GM12892 (cell line): Measurements from ENCODE around the gene MGAT4A.

ENCODE experiments used
- DNase-seq: peaks from one replicate; pipeline ENCODE4 v3.0.0; 2011; ENCODE audit not compliant: insufficient read length
- FAIRE-seq: peaks from 2 replicates; lab custom pipeline; 2011; peaks lifted over from hg19 to GRCh38; lab: Jason Lieb, UNC
- POLR2A ChIP-seq: IDR thresholded peaks from 2 replicates; pipeline ENCODE4 v1.6.1; 2011; ENCODE audit warnings: low read depth, low read length, control low read depth
- POLR2AphosphoS5 ChIP-seq: IDR thresholded peaks from 2 replicates; pipeline ENCODE4 v1.6.1; 2011; ENCODE audit warnings: low read depth, low read length, control low read depth
- TAF1 ChIP-seq: IDR thresholded peaks from 2 replicates; pipeline ENCODE4 v1.6.1; 2011; ENCODE audit warnings: low read depth, mild to moderate bottlenecking, control low read depth, low read length, borderline replicate concordance

MGAT4A gene

DNA sequence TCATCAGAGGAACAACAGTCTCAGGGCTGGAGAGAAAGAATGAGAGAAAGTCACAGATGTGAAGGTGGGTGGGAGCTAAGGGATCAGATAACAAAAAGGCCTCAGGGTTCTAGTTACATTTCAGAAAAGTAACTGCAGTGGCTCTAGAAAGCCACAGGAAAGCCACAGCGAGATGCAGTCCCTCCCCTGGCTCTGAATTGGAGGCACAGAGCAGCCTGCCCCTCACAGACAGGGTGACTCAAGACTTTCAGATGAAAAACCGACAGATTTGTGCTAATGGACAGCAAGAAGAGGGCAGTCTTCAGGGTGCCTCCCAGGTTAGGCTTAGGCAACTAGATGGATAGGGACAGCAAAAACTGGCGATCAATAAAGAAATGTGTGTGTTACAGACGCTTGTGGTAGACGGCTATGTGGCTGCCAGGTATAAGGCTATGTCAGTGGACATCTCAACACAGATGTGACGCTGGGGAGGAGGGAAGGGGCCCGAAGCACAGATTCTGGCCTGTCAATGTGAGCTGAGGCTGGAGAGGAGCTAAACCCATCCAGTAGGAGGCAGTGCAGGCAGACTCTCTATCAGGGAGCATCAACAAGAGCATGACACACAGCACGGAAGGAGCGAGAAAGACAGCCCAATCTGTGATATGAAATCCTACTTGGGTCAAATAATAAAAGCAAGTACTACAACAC, 96.4 kb downstream of the MGAT4A start:
- TF ChIP-seq POLR2A: no peak
- no peak for TF ChIP-seq POLR2AphosphoS5
- TF ChIP-seq TAF1: no peak
- DNase-seq (no peak), FAIRE-seq (no peak)

DNA sequence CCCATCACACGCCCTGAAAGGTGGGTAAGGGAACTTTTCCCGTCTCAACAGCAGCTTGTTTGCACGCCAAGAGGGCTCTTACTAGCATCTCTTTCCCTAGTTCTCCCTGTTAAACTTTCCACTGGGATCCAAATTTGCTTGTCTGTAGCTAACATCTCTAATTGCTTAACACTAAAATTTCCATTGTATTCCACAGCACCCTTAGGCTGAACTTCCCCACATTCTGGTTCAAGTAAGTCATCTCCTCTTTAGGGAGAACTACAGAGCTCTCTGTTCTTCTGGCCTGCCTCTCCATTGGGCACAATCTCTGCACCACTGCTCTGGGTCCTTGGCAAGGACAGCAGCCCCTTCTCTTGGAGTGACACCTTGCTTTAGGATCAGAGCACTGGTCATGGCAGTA, 98.6 kb downstream of the MGAT4A start:
- no peak for DNase-seq
- TF ChIP-seq POLR2A: no peak
- no peak for TF ChIP-seq POLR2AphosphoS5
- no peak for TF ChIP-seq TAF1
- FAIRE-seq: no peak

DNA sequence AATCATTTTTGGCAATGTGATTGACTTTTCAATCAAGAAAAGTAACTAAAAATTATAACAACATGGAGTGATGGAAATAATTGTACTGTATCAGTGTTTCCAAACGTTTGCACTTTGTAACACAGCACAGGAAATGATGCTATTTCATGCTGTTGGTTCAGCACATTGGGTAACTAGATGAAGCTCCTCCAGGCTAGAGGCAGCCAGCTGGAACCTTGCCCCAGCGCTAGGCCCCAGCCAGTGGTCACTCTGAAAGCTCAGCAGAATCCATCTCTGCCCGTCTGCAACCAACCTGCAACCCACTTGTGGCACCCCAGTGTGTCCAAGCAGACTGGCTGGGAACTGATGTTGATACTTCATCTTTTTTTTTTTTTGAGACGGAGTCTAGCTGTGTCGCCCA, 107.3 kb downstream of the MGAT4A start:
- DNase-seq: no peak
- TF ChIP-seq POLR2AphosphoS5 (no peak), POLR2A (no peak), TAF1 (no peak)
- FAIRE-seq: no peak

DNA sequence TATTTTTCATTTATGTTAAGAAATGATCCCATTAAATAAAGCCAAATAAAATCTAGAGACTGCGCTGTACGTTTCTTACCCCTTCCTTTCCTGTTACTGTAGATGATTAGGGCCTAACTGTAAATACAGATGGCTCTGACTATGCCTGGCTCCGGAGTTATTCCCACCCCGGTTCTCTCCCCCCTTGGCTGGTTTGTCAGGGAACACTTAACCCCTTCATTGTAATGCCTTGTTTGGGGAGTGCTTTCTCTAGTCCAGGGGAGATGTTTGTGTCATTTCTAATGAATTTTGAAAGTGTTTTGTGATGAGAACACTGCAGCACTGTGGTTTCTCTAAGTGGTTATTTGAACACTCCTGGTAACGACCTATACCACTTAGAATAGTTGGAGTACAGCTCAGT, 113.8 kb downstream of the MGAT4A start:
- no peak for DNase-seq
- no peak for TF ChIP-seq POLR2A
- TF ChIP-seq POLR2AphosphoS5: no peak
- TF ChIP-seq TAF1: no peak
- FAIRE-seq: no peak

DNA sequence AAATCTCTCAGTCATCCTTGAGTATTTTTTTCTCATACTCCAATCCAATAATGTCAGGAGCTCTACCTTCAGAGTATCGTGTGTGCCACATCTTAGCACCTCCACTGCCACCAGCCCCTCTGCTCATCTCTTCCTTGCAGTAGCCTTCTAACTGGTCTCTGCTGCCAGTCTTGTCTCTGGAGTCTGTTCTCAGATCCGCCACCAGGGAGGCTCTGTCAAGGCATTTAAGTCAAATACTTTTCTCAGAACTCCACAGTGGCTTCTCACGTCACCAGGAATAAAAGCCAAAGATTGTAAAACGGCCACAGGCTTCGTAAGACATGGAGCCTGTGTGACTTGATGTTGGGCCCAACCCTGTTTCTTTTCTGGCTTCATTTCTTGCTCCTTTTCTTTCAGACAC, 115.5 kb downstream of the MGAT4A start:
- DNase-seq (no peak), FAIRE-seq (no peak)
- TF ChIP-seq TAF1: no peak
- TF ChIP-seq POLR2A: no peak
- TF ChIP-seq POLR2AphosphoS5: no peak

DNA sequence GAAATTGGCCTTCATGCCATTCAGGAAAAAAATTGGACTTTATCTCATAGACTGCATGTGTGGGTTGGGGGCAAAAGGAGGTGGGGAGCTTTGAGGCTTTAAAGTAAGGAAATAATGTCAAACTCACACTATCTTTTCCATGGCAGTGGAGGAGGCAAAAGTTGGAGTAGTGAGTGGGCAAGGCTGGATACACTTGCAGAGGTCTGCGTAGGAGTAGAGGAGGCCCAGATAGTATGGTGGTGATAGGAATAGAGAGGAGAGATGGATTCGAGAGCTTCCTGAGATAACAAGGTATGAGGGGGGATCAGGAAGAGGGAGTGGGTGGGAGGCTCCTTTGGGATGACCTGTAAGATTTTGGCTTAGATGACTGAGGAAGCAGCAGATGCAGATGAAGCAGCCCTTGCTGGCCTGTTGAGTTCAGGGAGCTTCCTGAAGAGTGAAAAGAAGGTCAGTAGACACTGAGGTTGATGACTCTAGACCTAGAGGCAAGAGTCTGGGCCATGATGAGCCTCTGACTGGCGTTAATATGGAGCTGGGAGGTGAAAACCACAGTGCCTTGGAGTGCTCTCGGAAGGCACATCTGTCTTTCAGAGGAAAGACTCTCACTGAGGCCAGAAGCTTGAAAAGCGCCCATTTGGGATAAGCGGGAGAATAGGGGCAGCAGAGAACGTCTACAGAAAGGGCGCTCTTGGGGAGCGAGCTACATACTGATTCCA, 116.8 kb downstream of the MGAT4A start:
- no peak for FAIRE-seq
- DNase-seq: no peak

DNA sequence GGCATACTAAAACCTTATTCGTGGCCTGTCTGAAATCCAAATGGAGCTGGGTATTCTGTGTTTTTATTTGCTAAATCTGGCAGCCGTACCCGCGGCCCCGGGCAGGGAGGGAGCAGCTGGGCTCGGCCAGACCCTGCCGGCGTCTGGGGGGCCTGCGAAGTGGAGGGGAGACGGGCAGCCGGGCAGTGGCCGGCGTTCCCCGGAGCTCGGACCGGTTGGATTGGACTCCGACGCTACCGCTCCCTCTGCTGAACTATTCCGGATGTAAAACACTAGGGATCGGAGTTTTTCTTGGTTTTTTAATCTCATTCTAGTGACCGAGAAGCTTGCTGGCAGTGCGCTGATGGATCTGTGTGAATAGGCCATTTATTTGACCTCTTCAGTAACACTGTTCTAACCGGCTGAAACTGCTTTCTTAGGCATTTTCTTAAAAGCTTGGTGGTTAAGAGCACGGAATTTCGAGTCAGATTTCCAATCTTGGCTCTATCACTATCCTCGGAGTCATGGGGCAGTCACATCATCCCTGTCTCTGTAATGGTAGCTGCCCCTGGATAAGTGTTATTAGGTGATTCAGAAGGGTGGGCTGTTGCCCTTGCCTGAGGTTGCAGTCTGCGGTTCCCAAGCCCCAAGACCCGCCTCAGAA, 121.8 kb downstream of the MGAT4A start:
- no peak for TF ChIP-seq POLR2A
- no peak for TF ChIP-seq POLR2AphosphoS5
- TF ChIP-seq TAF1: no peak

More for the DNA sequence above, 116.8 kb downstream of the MGAT4A start:
- no peak for TF ChIP-seq POLR2A
- no peak for TF ChIP-seq POLR2AphosphoS5
- no peak for TF ChIP-seq TAF1

DNA sequence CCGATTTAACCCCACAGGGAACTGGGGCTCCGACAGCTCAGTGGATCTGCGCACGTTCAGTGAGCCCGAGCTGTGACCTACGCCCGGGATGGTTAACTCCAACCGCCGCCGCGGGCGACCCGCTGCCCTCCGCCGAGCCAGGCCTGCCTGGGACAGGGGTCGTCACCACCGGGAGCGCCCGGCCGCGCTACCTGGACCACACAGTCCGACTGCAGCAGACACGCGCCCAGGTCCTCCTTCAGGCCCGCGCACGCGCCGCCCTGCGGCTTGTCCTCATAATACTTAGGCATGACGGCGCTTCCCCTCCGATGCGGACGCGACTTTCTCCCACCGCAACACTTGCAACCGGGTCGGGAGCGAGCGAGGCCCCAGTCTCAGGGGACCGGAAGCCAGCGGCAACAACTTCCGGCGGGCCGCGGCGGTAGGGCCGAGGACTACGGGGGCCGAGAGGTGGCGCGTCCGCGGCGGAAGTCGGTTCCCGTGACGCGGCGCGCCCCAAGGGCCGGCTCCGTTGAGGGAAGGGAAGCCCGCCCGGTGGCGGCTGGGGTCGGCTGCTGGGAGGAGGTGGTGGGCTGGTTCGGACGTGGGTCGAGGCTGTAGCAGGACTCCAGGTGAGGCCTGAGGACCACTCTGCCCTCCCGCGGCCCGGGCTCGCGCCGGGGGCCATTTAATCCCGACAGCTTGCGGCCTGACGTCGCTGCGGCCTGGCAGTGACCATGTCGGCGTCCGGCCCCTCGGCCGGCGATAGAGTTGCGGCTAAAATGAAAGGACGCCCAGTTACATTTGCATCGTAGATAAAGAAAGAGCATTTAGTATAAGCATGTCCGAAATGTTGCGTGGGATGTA, 122.6 kb downstream of the MGAT4A start, which contains the start of the genes COA5 and UNC50:
Gene COA5, minus strand, starts transcription at position 397 of the 846 bp plus-strand sequence. Its CDS starts 107 bp downstream, at position 290.
Gene UNC50, plus strand, starts transcription at position 474 of the 846 bp plus-strand sequence. CDS start 1,171 bp downstream, outside the sequence.
- peak; percentile 97 for DNase-seq
- peak; percentile 90 for FAIRE-seq

More for the DNA sequence above, 121.8 kb downstream of the MGAT4A start:
- DNase-seq (no peak), FAIRE-seq (no peak)

DNA sequence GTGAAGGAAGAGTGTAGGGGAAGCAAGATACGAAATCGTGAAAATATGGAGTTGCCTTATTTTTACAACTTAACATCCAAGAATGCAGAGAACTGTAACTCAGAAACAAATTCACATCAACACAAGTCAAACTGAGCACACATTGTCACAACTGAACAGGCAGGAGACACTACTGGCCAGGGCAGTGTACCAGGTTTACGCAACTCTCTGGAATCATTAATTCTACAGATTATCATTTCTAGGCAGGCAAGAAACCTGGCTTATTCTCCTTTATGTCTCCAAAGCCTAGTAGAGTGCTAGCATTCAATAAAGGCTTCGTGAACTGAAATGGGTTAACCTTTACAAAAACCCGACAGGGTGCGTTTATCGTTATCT, 123.2 kb downstream of the MGAT4A start:
- DNase-seq: no peak
- FAIRE-seq: peak; percentile 46
- TF ChIP-seq POLR2AphosphoS5: no peak
- TF ChIP-seq POLR2A: no peak
- TF ChIP-seq TAF1: no peak

More for the DNA sequence above, 122.6 kb downstream of the MGAT4A start, which contains the start of the genes COA5 and UNC50:
- TF ChIP-seq TAF1: peak; percentile 87; the same call in 1 of the 2 replicates
- peak; percentile 85 for TF ChIP-seq POLR2AphosphoS5
- peak; percentile 93 for TF ChIP-seq POLR2A

DNA sequence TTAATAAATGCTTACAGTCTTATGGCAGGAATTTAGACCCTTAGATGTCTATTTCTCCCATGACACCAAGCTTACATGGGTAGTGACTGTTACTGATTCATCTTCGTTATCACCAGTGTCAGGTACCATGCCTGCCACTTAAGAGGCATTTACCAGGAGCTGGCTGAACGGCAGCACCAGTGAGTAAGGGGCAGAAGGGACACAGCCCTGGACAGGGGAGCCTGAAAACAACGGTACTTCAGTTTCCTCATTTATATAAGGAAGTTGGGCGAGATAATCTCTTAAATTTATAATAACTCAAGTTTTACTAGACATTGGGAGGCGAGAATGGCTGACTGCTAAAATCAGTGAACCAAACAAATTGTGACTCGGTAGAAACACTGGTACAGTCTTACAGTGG, 123.8 kb downstream of the MGAT4A start:
- no peak for TF ChIP-seq POLR2A
- FAIRE-seq (no peak), DNase-seq (no peak)
